Measurements from ENCODE around the gene CCDC190.
"Not testable (repeated sequence)": the region's sequence is repeated elsewhere in the genome, so short reads cannot be mapped to it uniquely, and the experiment has no call there.

CCDC190 gene

GRCh38 chr1:162861101-162861500, at the start of gene CCDC190:
Gene CCDC190 (minus strand): TSS chr1:162861175. CDS start chr1:162859646, 1,529 bp downstream.
- no peak for DNase-seq

GRCh38 chr1:162910161-162910560, 49.2 kb upstream of the CCDC190 start:
- DNase-seq = no peak

- DNase-seq = no peak
These were observed 47.8 kb upstream of the CCDC190 start for GRCh38 chr1:162908780-162909179.

GRCh38 chr1:162908236-162908635, 47.3 kb upstream of the CCDC190 start:
- no peak for DNase-seq

GRCh38 chr1:162906485-162906884, 45.5 kb upstream of the CCDC190 start:
- DNase-seq = no peak

- DNase-seq = no peak
These were observed 44.5 kb upstream of the CCDC190 start for GRCh38 chr1:162905174-162906158.

- no peak for DNase-seq
These were observed 43.6 kb upstream of the CCDC190 start for GRCh38 chr1:162904579-162904978.

GRCh38 chr1:162904023-162904422, 43.0 kb upstream of the CCDC190 start:
- DNase-seq = no peak

GRCh38 chr1:162903246-162903645, 42.3 kb upstream of the CCDC190 start:
- DNase-seq = no peak

- no peak for DNase-seq
These were observed 41.4 kb upstream of the CCDC190 start for GRCh38 chr1:162902416-162902815.

- DNase-seq = no peak
These were observed 40.3 kb upstream of the CCDC190 start for GRCh38 chr1:162901243-162901642.

GRCh38 chr1:162899422-162900146, 38.6 kb upstream of the CCDC190 start:
- no peak for DNase-seq

- no peak for DNase-seq
These were observed 32.6 kb upstream of the CCDC190 start for GRCh38 chr1:162893612-162893908.

- DNase-seq = no peak
These were observed 32.1 kb upstream of the CCDC190 start for GRCh38 chr1:162892906-162893611.

GRCh38 chr1:162889989-162890388, 29.0 kb upstream of the CCDC190 start:
- DNase-seq = no peak

GRCh38 chr1:162886705-162887104, 25.7 kb upstream of the CCDC190 start:
- DNase-seq = no peak

GRCh38 chr1:162885265-162885664, 24.3 kb upstream of the CCDC190 start:
- DNase-seq = no peak

GRCh38 chr1:162884831-162885230, 23.9 kb upstream of the CCDC190 start:
- no peak for DNase-seq

- DNase-seq = peak; percentile 16
These were observed 21.3 kb upstream of the CCDC190 start for GRCh38 chr1:162882248-162882674.

GRCh38 chr1:162881590-162881989, 20.6 kb upstream of the CCDC190 start:
- DNase-seq = no peak

GRCh38 chr1:162880617-162881016, 19.6 kb upstream of the CCDC190 start:
- DNase-seq = not testable (repeated sequence)

- peak; percentile 83 for DNase-seq
These were observed 17.1 kb upstream of the CCDC190 start for GRCh38 chr1:162878000-162878596.

- DNase-seq = no peak
These were observed 16.4 kb upstream of the CCDC190 start for GRCh38 chr1:162877412-162877811.
